HCT116 (cell line): Measurements from ENCODE around the gene TMEM132D. TPM values are rescaled to one million over a fixed set of nuclear protein-coding genes. Genes with fewer than 3 reads are reported as not detected.

Experiments used
- ATAC-seq: fragments of 200-7000 bp; cut with Tn5 transposase; 2 replicates; pipeline ENCODE4 v1.9.1; 2020; ENCODE audit warnings: mild to moderate bottlenecking, moderate library complexity
- BruUV-seq: library from RNA; stranded (reverse); fragments of 400-500 nt; replicated peaks from 2 replicates; lab custom pipeline; 2021; lab: Mats Ljungman, UMichigan
- CTCF ChIA-PET: fragments of 300-600 bp; sonication (Branson Sonifier 250); formaldehyde crosslinking; loops from one replicate; lab custom pipeline; 2021; ENCODE audit warnings: antibody characterized with exemption; lab: Charles Lee
- POLR2A ChIA-PET: fragments of 300-600, 350-600 bp; sonication (Branson Sonifier 250); formaldehyde crosslinking; loops from one replicate; lab custom pipeline; 2021; ENCODE audit warnings: antibody characterized with exemption; lab: Charles Lee
- RAD21 ChIA-PET, 2 experiments: fragments of 300-600 bp; sonication (Branson Sonifier 250); formaldehyde crosslinking; loops; one replicate each; lab custom pipeline; 2023; ENCODE audit warnings: low total read pairs in 2 of 2; ENCODE audit not compliant: uncharacterized antibody in 2 of 2, unreplicated experiment in 2 of 2, low non-redundant PET in 1 of 2; lab: Charles Lee
- DNase-seq: peaks from one replicate; pipeline ENCODE4 v3.0.0-alpha.2; 2010; ENCODE audit warnings: low read depth, low spot score
- H2AFZ ChIP-seq: fragments of 200-600 bp; shearing (Covaris generic), sonication (generic); 2 replicates; pipeline ENCODE4 v1.6.1; 2017; ENCODE audit warnings: low read depth, mixed run types, mixed read lengths, antibody characterized with exemption, low read length; ENCODE audit not compliant: poor library complexity, severe bottlenecking
- H3K27ac ChIP-seq: 2 replicates; pipeline ENCODE4 v1.5.1; 2012; ENCODE audit warnings: low read depth, low read length
- H3K27me3 ChIP-seq: fragments of 200-600 bp; sonication (generic); 2 replicates; pipeline ENCODE4 v1.6.1; 2016; ENCODE audit warnings: mixed run types, low read length, mixed read lengths; ENCODE audit not compliant: insufficient read depth
- H3K36me3 ChIP-seq, 2 experiments: fragments of 200-500 bp in 1 of 2; fragments of 200-600 bp in 1 of 2; sonication (Bioruptor generic) in 1 of 2; sonication (generic) in 1 of 2; 2 replicates each; pipeline versions ENCODE4 v1.5.1 to v1.6.1; 2014 to 2016; ENCODE audit warnings: low read length in 2 of 2, inconsistent platforms in 1 of 2, mixed read lengths in 1 of 2, mixed run types in 1 of 2; ENCODE audit not compliant: insufficient read depth in 2 of 2, control insufficient read depth in 1 of 2
- H3K4me1 ChIP-seq, 2 experiments: fragments of 200-600 bp in 1 of 2; sonication (generic) in 1 of 2; 2 replicates each; pipeline versions ENCODE4 v1.5.1 to v1.6.1; 2012 to 2017; ENCODE audit warnings: low read length in 2 of 2, inconsistent platforms in 1 of 2, mild to moderate bottlenecking in 1 of 2, mixed read lengths in 1 of 2, mixed run types in 1 of 2, moderate library complexity in 1 of 2; ENCODE audit not compliant: insufficient read depth in 2 of 2, control insufficient read depth in 1 of 2
- H3K4me2 ChIP-seq: fragments of 200-600 bp; sonication (generic); 2 replicates; pipeline ENCODE4 v1.6.1; 2017; ENCODE audit warnings: mixed run types, low read length, mixed read lengths
- H3K4me3 ChIP-seq, 2 experiments: fragments of 200-600 bp in 1 of 2; sonication (generic) in 1 of 2; replicated peaks in 1 of 2; 2 replicates each; pipeline ENCODE4 v1.5.1; 2011 to 2016; ENCODE audit warnings: low read length in 2 of 2, control low read depth in 1 of 2, low read depth in 1 of 2, mild to moderate bottlenecking in 1 of 2, mixed read lengths in 1 of 2, mixed run types in 1 of 2
- H3K79me2 ChIP-seq: fragments of 200-600 bp; sonication (generic); 2 replicates; pipeline ENCODE4 v1.6.1; 2017; ENCODE audit warnings: mild to moderate bottlenecking, mixed run types, low read length, moderate library complexity, mixed read lengths; ENCODE audit not compliant: insufficient read depth
- H3K9ac ChIP-seq: fragments of 200-600 bp; sonication (generic); 2 replicates; pipeline ENCODE4 v1.6.1; 2016; ENCODE audit warnings: low read length, mixed read lengths
- H3K9me2 ChIP-seq: fragments of 200-600 bp; sonication (generic), shearing (Covaris generic); 2 replicates; pipeline ENCODE4 v1.6.1; 2017; ENCODE audit warnings: mixed run types, mild to moderate bottlenecking, moderate library complexity; ENCODE audit not compliant: insufficient read depth
- H3K9me3 ChIP-seq, 2 experiments: fragments of 200-500 bp in 1 of 2; fragments of 200-600 bp in 1 of 2; sonication (Bioruptor generic) in 1 of 2; sonication (generic) in 1 of 2; 2 replicates each; pipeline ENCODE4 v1.6.1; 2014 to 2017; ENCODE audit warnings: low read length in 2 of 2, mixed read lengths in 2 of 2, inconsistent platforms in 1 of 2, low read depth in 1 of 2, mild to moderate bottlenecking in 1 of 2, mixed run types in 1 of 2, moderate library complexity in 1 of 2; ENCODE audit not compliant: control insufficient read depth in 1 of 2, insufficient read depth in 1 of 2
- H4K20me1 ChIP-seq: fragments of 200-600 bp; sonication (generic), shearing (Covaris generic); 2 replicates; pipeline ENCODE4 v1.6.1; 2017; ENCODE audit warnings: mixed run types, mild to moderate bottlenecking, moderate library complexity; ENCODE audit not compliant: insufficient read depth
- CTCF ChIP-seq, 3 experiments: fragments of 200-600 bp in 1 of 3; sonication (generic) in 1 of 3; IDR thresholded peaks in 2 of 3; conservative IDR thresholded peaks in 1 of 3; 2 replicates each; pipeline ENCODE4 v1.5.1; 2012 to 2017; ENCODE audit warnings: low read depth in 2 of 3, low read length in 2 of 3, antibody characterized with exemption in 1 of 3, borderline replicate concordance in 1 of 3, control low read depth in 1 of 3, mild to moderate bottlenecking in 1 of 3, mixed read lengths in 1 of 3, mixed run types in 1 of 3, moderate library complexity in 1 of 3; ENCODE audit not compliant: insufficient read depth in 1 of 3
- EGR1 ChIP-seq: IDR thresholded peaks from 2 replicates; pipeline ENCODE4 v1.6.1; 2012; ENCODE audit warnings: low read depth
- EZH2phosphoT487 ChIP-seq: fragments of 200-600 bp; IDR thresholded peaks from 2 replicates; pipeline ENCODE4 v1.6.1; 2018; ENCODE audit warnings: antibody characterized with exemption, borderline replicate concordance
- FOSL1 ChIP-seq: IDR thresholded peaks from 2 replicates; pipeline ENCODE4 v1.6.1; 2012; ENCODE audit warnings: low read depth
- POLR2A ChIP-seq: IDR thresholded peaks from 2 replicates; pipeline ENCODE4 v1.7.0; 2011; ENCODE audit warnings: borderline replicate concordance; ENCODE audit not compliant: insufficient read depth, insufficient read length; ENCODE audit errors: extremely low read depth
- intact Hi-C: fragments of 100-400 bp; cut with micrococcal nuclease; formaldehyde crosslinking; loops from 2 replicates; pipeline ENCODE4 v1.10.0; 2022
- total RNA-seq: library from RNA; stranded (reverse); gene quantifications from one replicate; pipeline ENCODE4 v1.2.1, GENCODE V29; 2021; ENCODE audit not compliant: unreplicated experiment

The TMEM132D gene
- total RNA-seq, 1 experiment from 2014 or later, result not detected

GRCh38 chr12:129720618-129721017 is 183.2 kb downstream of the TMEM132D start:
- CTCF ChIA-PET, result no interaction called here
- intact Hi-C loops, result no loop called here
- no peak for ATAC-seq
- H3K79me2 ChIP-seq, result no peaks in the 10 kb centered on the region
- POLR2A ChIA-PET, result no interaction called here
- no peak overlapping the region for H3K9ac ChIP-seq
- no peak overlapping the region for H3K4me2 ChIP-seq
- no peak overlapping the region for H3K27ac ChIP-seq
- DNase-seq, result no peak
- no TSS peak for BruUV-seq
- no peaks in the 10 kb centered on the region for H3K27me3 ChIP-seq
- peaks cover 26 to 33% of the 10 kb centered on the region in 2 experiments; a peak in 2 of 4 replicates for H3K9me3 ChIP-seq
- H4K20me1 ChIP-seq, result no peaks in the 10 kb centered on the region
- no peak overlapping the region for H2AFZ ChIP-seq
- H3K9me2 ChIP-seq, result no peaks in the 10 kb centered on the region
- TF ChIP-seq EGR1 (no peak), FOSL1 (no peak), POLR2A (no peak)
- no peak overlapping the region for H3K4me3 ChIP-seq
- no peaks in the 10 kb centered on the region for H3K4me1 ChIP-seq
- RAD21 ChIA-PET, result no interaction called here
- H3K36me3 ChIP-seq, result no peaks in the 10 kb centered on the region

- TF ChIP-seq EZH2phosphoT487, result no peak
- TF ChIP-seq CTCF (IDR thresholded peaks at IDR 0.05 in 2 of 3, conservative IDR thresholded peaks at IDR 0.05 in 1 of 3; ENCODE audit: borderline replicate concordance in 1 of 3, insufficient read depth in 1 of 3, low read depth in 2 of 3, low read length in 2 of 3), result no peak
- no peak overlapping the region for H3K27ac ChIP-seq
- H3K36me3 ChIP-seq, result no peaks in the 10 kb centered on the region
- RAD21 ChIA-PET, result no interaction called here
- H3K4me1 ChIP-seq, result no peaks in the 10 kb centered on the region
- no peaks in the 10 kb centered on the region for H3K79me2 ChIP-seq
- H3K9ac ChIP-seq, result no peak overlapping the region
- intact Hi-C loops, result no loop called here
- no TSS peak for BruUV-seq
- H3K9me3 ChIP-seq, result peaks cover 26 to 37% of the 10 kb centered on the region in 2 experiments; a peak in 2 of 4 replicates
- H3K4me2 ChIP-seq, result no peak overlapping the region
- no peaks in the 10 kb centered on the region for H4K20me1 ChIP-seq
- no peaks in the 10 kb centered on the region for H3K27me3 ChIP-seq
- POLR2A ChIA-PET, result no interaction called here
- CTCF ChIA-PET, result no interaction called here
- ATAC-seq (no peak), DNase-seq (no peak)
- H2AFZ ChIP-seq, result no peak overlapping the region
- no peak overlapping the region for H3K4me3 ChIP-seq
- H3K9me2 ChIP-seq, result no peaks in the 10 kb centered on the region
Observed at GRCh38 chr12:129719416-129719815, 184.4 kb downstream of the TMEM132D start.
